ENCODE measurements around the gene SYT2. TPM values are rescaled to one million over a fixed set of nuclear protein-coding genes. Genes with fewer than 3 reads are reported as not detected.
"Not testable (repeated sequence)": the region's sequence is repeated elsewhere in the genome, so short reads cannot be mapped to it uniquely, and the experiment has no call there.

Gene SYT2
- total RNA-seq, 4 donors from 2014 or later: under 0.01 TPM; not detected in 3

- Histone ChIP-seq H3K9me3 (no peaks in the 10 kb centered on the region), H3K36me3 (peaks cover 0 to 38% (median 0%) of the 10 kb centered on the region in 3 donors), H3K4me1 (peaks cover 0 to 75% (median 43%) of the 10 kb centered on the region in 4 donors), H3K27ac (peak overlapping the region; percentile 7 to 85 (median 47)), H3K4me3 (no peak overlapping the region), H3K27me3 (no peaks in the 10 kb centered on the region)
- 17 to 22% methylated on average over 4 of the region's 4 CpGs for WGBS, 2 donors
- TF ChIP-seq EP300 (IDR thresholded peaks at IDR 0.05): no peak
- TF ChIP-seq POLR2A (IDR thresholded peaks at IDR 0.05): no peak
- no peak for TF ChIP-seq CTCF (IDR thresholded peaks at IDR 0.05)
- DNase-seq (ENCODE audit: low spot score in 2 of 2): peak; percentile 76 to 79
Observed at GRCh38 chr1:202586018-202586821, 124.0 kb downstream of the SYT2 start.

- Histone ChIP-seq H3K27ac (peak overlapping the region in 2 of 4 donors; percentile 83 to 85), H3K9me3 (no peaks in the 10 kb centered on the region), H3K4me1 (peaks cover 0 to 73% (median 44%) of the 10 kb centered on the region in 4 donors), H3K4me3 (no peak overlapping the region), H3K36me3 (peaks cover 0 to 45% (median 0%) of the 10 kb centered on the region in 3 donors), H3K27me3 (no peaks in the 10 kb centered on the region)
- no peak for DNase-seq (ENCODE audit: low spot score in 2 of 2)
- TF ChIP-seq POLR2A (IDR thresholded peaks at IDR 0.05) (no peak), EP300 (IDR thresholded peaks at IDR 0.05) (no peak), CTCF (IDR thresholded peaks at IDR 0.05) (no peak)
Observed at GRCh38 chr1:202585590-202585933, 124.7 kb downstream of the SYT2 start.

- H3K4me1 ChIP-seq: peaks cover 0 to 74% (median 46%) of the 10 kb centered on the region in 4 donors
- H3K27me3 ChIP-seq: no peaks in the 10 kb centered on the region
- H3K9me3 ChIP-seq: no peaks in the 10 kb centered on the region
- TF ChIP-seq EP300 (IDR thresholded peaks at IDR 0.05) (no peak), POLR2A (IDR thresholded peaks at IDR 0.05) (no peak), CTCF (IDR thresholded peaks at IDR 0.05) (no peak)
- DNase-seq (ENCODE audit: low spot score in 2 of 2): no peak
- H3K4me3 ChIP-seq: no peak overlapping the region
- 89 to 91% methylated on average over 7 to 8 of the region's 8 CpGs for WGBS, 2 donors
- peak overlapping the region in 2 of 4 donors; percentile 83 to 85 for H3K27ac ChIP-seq
- H3K36me3 ChIP-seq: peaks cover 0 to 49% (median 0%) of the 10 kb centered on the region in 3 donors
Observed at GRCh38 chr1:202584707-202585589, 125.3 kb downstream of the SYT2 start.

GRCh38 chr1:202582350-202582749, 127.9 kb downstream of the SYT2 start:
- H3K4me3 ChIP-seq; DNase-seq (ENCODE audit: low spot score in 2 of 2); H3K9me3 ChIP-seq; H3K27me3 ChIP-seq; H3K27ac ChIP-seq: not testable (repeated sequence)
- Histone ChIP-seq H3K4me1 (peaks cover 0 to 74% (median 46%) of the 10 kb centered on the region in 4 donors), H3K36me3 (peaks cover 0 to 49% (median 0%) of the 10 kb centered on the region in 3 donors)
- WGBS, 2 donors: 92 to 94% methylated on average over 5 of the region's 5 CpGs

GRCh38 chr1:202580619-202581018, 129.6 kb downstream of the SYT2 start:
- Histone ChIP-seq H3K27me3 (no peaks in the 10 kb centered on the region), H3K4me3 (no peak overlapping the region), H3K9me3 (no peaks in the 10 kb centered on the region), H3K27ac (peak overlapping the region in 2 of 4 donors; percentile 70 to 80), H3K4me1 (peaks cover 0 to 74% (median 45%) of the 10 kb centered on the region in 4 donors), H3K36me3 (peaks cover 0 to 52% (median 0%) of the 10 kb centered on the region in 3 donors)
- TF ChIP-seq POLR2A (IDR thresholded peaks at IDR 0.05) (no peak), EP300 (IDR thresholded peaks at IDR 0.05) (no peak), CTCF (IDR thresholded peaks at IDR 0.05) (no peak)
- DNase-seq (ENCODE audit: low spot score in 2 of 2): no peak
- 27 to 50% methylated on average over 1 of the region's 1 CpG for WGBS, 2 donors
